GM12872 (cell line): Measurements from ENCODE around the gene CERKL.

Source experiments
- TF ChIP-seq, protein P1 (sequence below): IDR thresholded peaks from 3 replicates; pipeline ENCODE4 v1.5.1; 2011; ENCODE audit warnings: low read depth, mild to moderate bottlenecking, low read length, moderate library complexity; ENCODE audit not compliant: insufficient read depth

CERKL gene

DNA sequence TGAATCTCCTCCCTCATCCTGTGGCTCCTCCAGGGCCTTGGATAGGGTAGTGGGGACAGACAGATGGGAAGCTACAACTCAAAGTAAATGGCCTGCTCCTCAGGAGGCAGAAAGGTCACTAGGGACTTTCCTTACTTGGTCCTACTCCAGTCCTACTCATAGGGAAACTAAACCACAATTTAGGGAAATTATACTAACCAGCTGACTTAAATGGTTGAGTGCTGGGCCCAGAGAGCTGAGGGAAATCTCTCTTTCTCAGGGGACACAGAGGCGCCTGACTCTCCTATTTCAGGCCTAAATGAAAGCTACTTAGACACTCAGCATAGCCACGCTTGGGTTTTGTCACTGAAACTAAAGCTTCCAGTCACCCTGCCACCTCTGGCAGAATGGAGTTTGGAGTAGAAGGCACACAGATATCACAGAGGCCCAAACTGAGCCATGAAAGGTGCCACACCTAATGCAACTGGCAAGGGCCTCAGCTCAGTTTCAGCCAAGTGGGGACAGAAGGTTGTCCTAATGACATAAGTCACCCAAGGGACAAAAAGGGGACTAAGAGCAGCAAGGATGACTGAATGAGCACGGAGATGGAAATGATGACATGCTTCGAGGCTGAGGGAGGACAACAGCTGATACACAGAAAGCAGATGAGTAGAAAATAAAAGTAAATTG, 24.0 kb downstream of the CERKL start:
- TF ChIP-seq, protein P1, sequence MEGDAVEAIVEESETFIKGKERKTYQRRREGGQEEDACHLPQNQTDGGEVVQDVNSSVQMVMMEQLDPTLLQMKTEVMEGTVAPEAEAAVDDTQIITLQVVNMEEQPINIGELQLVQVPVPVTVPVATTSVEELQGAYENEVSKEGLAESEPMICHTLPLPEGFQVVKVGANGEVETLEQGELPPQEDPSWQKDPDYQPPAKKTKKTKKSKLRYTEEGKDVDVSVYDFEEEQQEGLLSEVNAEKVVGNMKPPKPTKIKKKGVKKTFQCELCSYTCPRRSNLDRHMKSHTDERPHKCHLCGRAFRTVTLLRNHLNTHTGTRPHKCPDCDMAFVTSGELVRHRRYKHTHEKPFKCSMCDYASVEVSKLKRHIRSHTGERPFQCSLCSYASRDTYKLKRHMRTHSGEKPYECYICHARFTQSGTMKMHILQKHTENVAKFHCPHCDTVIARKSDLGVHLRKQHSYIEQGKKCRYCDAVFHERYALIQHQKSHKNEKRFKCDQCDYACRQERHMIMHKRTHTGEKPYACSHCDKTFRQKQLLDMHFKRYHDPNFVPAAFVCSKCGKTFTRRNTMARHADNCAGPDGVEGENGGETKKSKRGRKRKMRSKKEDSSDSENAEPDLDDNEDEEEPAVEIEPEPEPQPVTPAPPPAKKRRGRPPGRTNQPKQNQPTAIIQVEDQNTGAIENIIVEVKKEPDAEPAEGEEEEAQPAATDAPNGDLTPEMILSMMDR = no peak

DNA sequence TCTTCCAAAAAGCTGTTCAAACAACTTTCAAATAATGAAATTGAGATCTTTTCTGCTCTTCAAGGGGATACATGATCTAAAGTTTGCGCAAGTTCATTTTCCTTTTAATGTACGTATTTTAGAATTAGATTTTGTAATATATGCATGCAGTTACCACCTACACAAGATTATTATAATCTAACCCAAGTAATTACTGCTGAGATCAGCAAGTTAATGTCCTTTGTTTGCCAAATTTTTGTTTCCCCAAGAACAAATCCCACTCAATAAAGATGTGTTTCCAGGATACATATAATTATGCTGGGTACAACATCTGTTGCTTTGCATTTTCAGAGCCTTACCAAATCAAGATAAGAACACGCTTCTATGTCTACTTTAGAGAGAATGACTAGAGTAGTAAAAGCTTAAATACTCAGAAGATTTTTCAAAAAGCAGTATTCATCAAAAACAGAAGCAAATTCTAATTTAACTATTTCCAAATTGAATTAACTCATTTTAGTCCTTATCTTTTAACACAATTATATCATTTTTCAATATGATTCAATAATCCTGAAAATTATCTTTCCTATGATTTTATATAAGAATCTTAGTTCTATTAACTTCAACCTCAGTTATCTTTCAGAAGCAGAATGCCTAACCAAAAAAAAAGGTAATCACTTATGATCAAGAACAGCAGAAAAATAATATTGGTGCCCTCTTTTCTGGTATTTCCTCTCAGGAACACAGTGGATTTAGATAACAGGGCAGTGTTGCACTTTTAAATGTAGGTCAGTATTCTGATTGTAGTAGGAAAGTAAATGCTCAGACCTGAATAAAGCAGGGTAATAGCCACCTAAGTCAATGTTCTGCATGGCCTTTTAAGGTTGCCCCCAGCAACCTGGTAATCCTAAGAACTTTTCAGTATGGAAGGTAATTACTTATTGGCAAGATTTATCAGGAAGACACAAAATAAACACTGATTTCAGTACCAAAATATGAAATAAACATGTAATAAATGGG, 28.0 kb downstream of the CERKL start:
- TF ChIP-seq, protein P1 = no peak

DNA sequence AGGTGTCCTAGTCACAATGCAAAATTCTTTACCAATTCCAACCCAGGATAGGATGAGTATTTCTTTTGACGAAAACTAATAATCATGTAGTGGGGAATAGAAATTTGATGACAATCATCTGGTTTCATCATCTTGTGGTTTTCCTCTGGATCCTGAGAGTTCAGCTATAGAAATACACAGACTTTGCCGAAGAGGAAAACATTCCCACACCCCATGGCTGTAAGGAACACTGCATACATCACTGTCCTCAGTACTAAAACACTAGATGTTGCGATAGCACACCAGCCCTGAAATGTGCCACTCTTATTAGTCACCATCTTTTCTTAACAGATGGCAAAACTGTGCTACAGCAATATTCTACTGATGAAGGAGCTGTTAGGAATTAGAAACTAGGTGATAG, 29.4 kb downstream of the CERKL start:
- TF ChIP-seq, protein P1 = no peak

DNA sequence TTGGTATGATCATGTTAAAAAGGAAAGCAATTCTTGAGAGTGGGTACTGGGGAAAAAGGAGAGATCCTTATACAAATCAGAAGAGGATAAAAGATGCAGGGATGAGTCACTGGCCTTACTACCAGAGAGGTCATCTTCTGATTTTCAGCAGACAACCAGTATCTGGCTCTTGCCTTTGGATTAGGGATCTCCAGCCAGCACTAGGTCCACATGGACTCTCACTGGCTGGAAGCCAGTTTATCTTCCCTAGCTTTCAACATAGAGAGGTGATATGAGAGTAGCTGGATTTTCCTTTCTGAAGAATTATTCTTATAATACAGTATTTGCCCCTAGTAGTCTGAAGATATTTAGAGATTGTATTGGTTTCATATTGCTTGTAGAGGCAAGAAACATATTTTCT, 30.2 kb downstream of the CERKL start:
- TF ChIP-seq, protein P1 = no peak

DNA sequence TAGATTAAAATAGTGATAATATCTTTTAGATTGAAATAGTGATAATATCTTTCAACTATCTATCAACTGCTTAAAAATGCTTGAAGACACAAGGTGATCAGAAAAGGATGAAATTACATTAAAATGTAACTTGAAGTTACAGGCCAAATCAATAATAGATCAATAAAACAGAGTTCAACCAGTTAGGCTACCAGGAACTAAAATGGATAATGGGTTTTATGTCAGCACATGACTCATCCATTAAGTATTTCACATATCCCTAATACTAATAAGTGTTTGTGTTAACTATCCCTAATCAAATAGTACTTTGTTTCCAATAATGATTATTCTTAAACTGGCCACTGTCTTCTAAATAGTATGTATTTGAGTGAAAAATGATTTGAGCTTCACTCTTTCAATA, 33.7 kb downstream of the CERKL start:
- TF ChIP-seq, protein P1 = no peak

DNA sequence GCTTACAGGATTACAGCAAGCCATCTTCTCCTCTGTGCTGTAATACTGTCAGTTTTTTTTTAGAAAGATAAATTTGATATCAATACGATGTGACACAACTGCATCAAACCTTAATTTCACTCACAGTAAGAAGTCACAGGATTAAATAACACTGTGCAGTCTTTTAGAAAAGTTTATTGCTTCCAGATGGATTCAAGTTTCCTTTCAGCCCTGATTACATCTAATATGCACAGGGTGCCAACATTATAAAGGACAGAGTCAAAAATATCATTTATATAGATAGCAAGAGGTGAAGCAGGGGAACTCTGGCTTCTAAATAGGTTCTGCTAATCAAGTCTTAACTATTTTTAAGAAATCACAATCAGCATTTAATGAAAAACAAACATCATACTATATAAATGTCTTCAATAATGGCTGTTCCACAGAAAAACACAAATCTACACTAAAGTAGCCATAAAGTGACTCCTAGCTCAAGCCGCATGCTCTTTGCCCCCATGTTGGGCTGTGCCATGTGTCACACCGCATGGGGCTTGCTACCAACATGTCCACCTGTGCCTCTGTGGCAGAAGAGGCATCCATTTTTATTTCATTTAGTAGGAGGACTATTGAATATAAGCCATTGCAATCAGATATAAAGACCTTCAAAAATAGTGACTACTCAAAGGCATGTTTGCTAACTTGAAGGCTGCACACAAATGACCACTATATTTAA, 35.0 kb downstream of the CERKL start:
- TF ChIP-seq, protein P1 = no peak

DNA sequence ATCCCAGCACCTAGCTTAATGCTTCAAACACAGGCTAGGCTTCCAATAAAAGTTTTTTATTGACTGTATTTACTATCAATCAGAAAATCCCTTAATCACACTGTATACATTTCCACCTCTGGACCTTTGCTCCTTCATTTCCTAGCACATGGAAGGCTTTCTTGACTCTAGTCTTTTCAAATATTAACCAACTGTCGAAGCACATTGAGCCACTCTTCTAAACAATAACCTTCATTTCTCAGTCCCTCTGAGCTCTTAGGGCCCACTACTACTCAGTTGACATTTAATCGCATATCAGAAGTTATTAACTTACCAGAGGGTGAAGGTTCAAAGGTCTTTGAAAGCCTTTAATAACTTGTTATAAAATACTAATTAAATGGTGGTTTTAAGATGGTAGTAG, 37.4 kb downstream of the CERKL start:
- TF ChIP-seq, protein P1 = no peak
